HepG2 (cell line): ENCODE measurements around the gene CDR2L.

Experiments
- AKNA ChIP-seq: sonication (generic); formaldehyde crosslinking; IDR thresholded peaks from 2 replicates; pipeline ENCODE4 v1.4.0; 2020; ENCODE audit warnings: missing genetic modification reagents, borderline replicate concordance
- BHLHE40 ChIP-seq: IDR thresholded peaks from 2 replicates; pipeline ENCODE4 v1.6.1; 2011; ENCODE audit warnings: low read length, improper control_type of control experiment
- ETV6 ChIP-seq: sonication (generic); formaldehyde crosslinking; conservative IDR thresholded peaks from 2 replicates; pipeline ENCODE4 v1.4.0; 2020; ENCODE audit warnings: missing genetic modification reagents
- EZH2 ChIP-seq: conservative IDR thresholded peaks from 2 replicates; pipeline ENCODE4 v1.6.1; 2012; ENCODE audit warnings: mild to moderate bottlenecking, low read depth, low read length, moderate library complexity
- FOXA1 ChIP-seq, 2 experiments: fragments of 450-650 bp in 1 of 2; sonication (generic) in 1 of 2; formaldehyde crosslinking in 1 of 2; IDR thresholded peaks; 2 replicates each; pipeline versions ENCODE4 v1.4.0 to v1.6.1; 2016 to 2020; ENCODE audit warnings: missing genetic modification reagents in 1 of 2
- GABPB1 ChIP-seq: IDR thresholded peaks from 2 replicates; pipeline ENCODE4 v1.6.1; 2016; ENCODE audit warnings: mild to moderate bottlenecking, missing genetic modification reagents, moderate library complexity, missing compliant biosample characterization
- KLF16 ChIP-seq, 2 experiments: sonication (generic) in 1 of 2; formaldehyde crosslinking in 1 of 2; IDR thresholded peaks; 2 replicates each; pipeline versions ENCODE4 v1.6.1 to v1.8.0; 2016 to 2023; ENCODE audit warnings: missing genetic modification reagents in 2 of 2, missing compliant biosample characterization in 1 of 2
- MAX ChIP-seq: IDR thresholded peaks from 2 replicates; pipeline ENCODE4 v1.6.1; 2012; ENCODE audit warnings: inconsistent platforms
- NR2C2 ChIP-seq: sonication (generic); formaldehyde crosslinking; IDR thresholded peaks from 2 replicates; pipeline ENCODE4 v1.4.0; 2020; ENCODE audit warnings: missing genetic modification reagents, mild to moderate bottlenecking, moderate library complexity, borderline replicate concordance
- STAG1 ChIP-seq: sonication (generic); formaldehyde crosslinking; IDR thresholded peaks from 2 replicates; pipeline ENCODE4 v1.4.0; 2020; ENCODE audit warnings: missing genetic modification reagents
- YY1 ChIP-seq: IDR thresholded peaks from 2 replicates; pipeline ENCODE4 v1.6.1; 2011; ENCODE audit warnings: low read length, low read depth, moderate library complexity, mild to moderate bottlenecking; ENCODE audit not compliant: insufficient read depth, insufficient replicate concordance
- ZBTB10 ChIP-seq: sonication (generic); formaldehyde crosslinking; IDR thresholded peaks from 2 replicates; pipeline ENCODE4 v1.4.0; 2020; ENCODE audit warnings: missing genetic modification reagents, borderline replicate concordance
- ZNF318 ChIP-seq: sonication (generic); formaldehyde crosslinking; IDR thresholded peaks from 2 replicates; pipeline ENCODE4 v1.4.0; 2020; ENCODE audit warnings: mild to moderate bottlenecking, missing genetic modification reagents
- ZNF607 ChIP-seq: sonication (generic); formaldehyde crosslinking; IDR thresholded peaks from 2 replicates; pipeline ENCODE4 v1.5.1; 2020; ENCODE audit warnings: missing genetic modification reagents, mild to moderate bottlenecking, borderline replicate concordance

- TF ChIP-seq NR2C2 (CRISPR knock-in tag) (no peak), AKNA (CRISPR knock-in tag) (no peak), EZH2 (no peak), ZNF318 (CRISPR knock-in tag) (no peak), MAX (no peak), BHLHE40 (no peak), GABPB1 (CRISPR knock-in tag) (no peak), ETV6 (CRISPR knock-in tag) (no peak), YY1 (no peak), ZNF607 (CRISPR knock-in tag) (no peak), KLF16 (CRISPR knock-in tag; IDR thresholded peaks at IDR 0.05) (no peak), STAG1 (CRISPR knock-in tag) (no peak), ZBTB10 (CRISPR knock-in tag) (no peak), FOXA1 (IDR thresholded peaks at IDR 0.05) (no peak), FOXA1 (CRISPR knock-in tag; IDR thresholded peaks at IDR 0.05) (no peak)
These were observed 16.5 kb downstream of the CDR2L start for GRCh38 chr17:75003957-75004355.
